Left colon (tissue), 2 donors: ENCODE data around the gene ABLIM2. TPM values are rescaled to one million over a fixed set of nuclear protein-coding genes. Genes with fewer than 3 reads are reported as not detected.

Source experiments
- ATAC-seq: fragments of 200-7000 bp; cut with Tn5 transposase; one replicate; pipeline ENCODE4 v1.9.1; 2020; ENCODE audit warnings: mild to moderate bottlenecking, moderate library complexity
- DNase-seq, 2 donors: peaks; one replicate each; pipeline ENCODE4 v3.0.0-alpha.2; 2020
- intact Hi-C, 2 donors: fragments of 100-400 bp; cut with DNase I in 1 of 2; cut with micrococcal nuclease in 1 of 2; formaldehyde crosslinking; loops; one replicate each; pipeline versions ENCODE4 v1.11.2 to v1.14.0; 2022; cut with DNase I, micrococcal nuclease
- total RNA-seq, 2 donors: library from RNA; stranded (reverse); fragmentation: NEBNext Ultra II Directional; extraction: Animal tissue kit (Norgen Biotek cat#: 25700); gene quantifications; one replicate each; pipeline ENCODE4 v1.2.1, GENCODE V29; 2021
- donor health status: DM: no; HTN: no; CAD: no.
- donor health status: DM: yes; HTN: yes; CAD: no.

The ABLIM2 gene
- total RNA-seq, 2 donors from 2014 or later: 18.7 to 24.4 TPM

- intact Hi-C loops: no loop called here
- DNase-seq (no peak), ATAC-seq (no peak)
These were observed 73.7 kb downstream of the ABLIM2 start for GRCh38 chr4:8084712-8085490.

- intact Hi-C loops: no loop called here
- DNase-seq (no peak), ATAC-seq (no peak)
These were observed 74.5 kb downstream of the ABLIM2 start for GRCh38 chr4:8084031-8084660.

GRCh38 chr4:8083086-8083825 is 75.4 kb downstream of the ABLIM2 start:
- ATAC-seq (no peak), DNase-seq (no peak)
- intact Hi-C loops: no loop called here

GRCh38 chr4:8082517-8083055 is 76.0 kb downstream of the ABLIM2 start:
- no peak for ATAC-seq
- intact Hi-C loops: no loop called here
- no peak for DNase-seq

GRCh38 chr4:8081621-8082516 is 76.7 kb downstream of the ABLIM2 start:
- intact Hi-C loops: no loop called here
- ATAC-seq: no peak
- DNase-seq: no peak

- no peak for ATAC-seq
- DNase-seq: no peak
- intact Hi-C loops: no loop called here
These were observed 77.4 kb downstream of the ABLIM2 start for GRCh38 chr4:8081171-8081570.

- DNase-seq: no peak
- intact Hi-C loops: no loop called here
- ATAC-seq: no peak
These were observed 77.9 kb downstream of the ABLIM2 start for GRCh38 chr4:8080754-8081065.

- DNase-seq: no peak
- ATAC-seq: no peak
- intact Hi-C loops: no loop called here
These were observed 78.5 kb downstream of the ABLIM2 start for GRCh38 chr4:8079916-8080753.

- intact Hi-C loops: no loop called here
- ATAC-seq (peak; percentile 94), DNase-seq (peak; percentile 78)
These were observed 79.4 kb downstream of the ABLIM2 start for GRCh38 chr4:8079031-8079885.

- intact Hi-C loops: no loop called here
- ATAC-seq (no peak), DNase-seq (no peak)
These were observed 80.0 kb downstream of the ABLIM2 start for GRCh38 chr4:8078610-8079015.

GRCh38 chr4:8078109-8078494 is 80.5 kb downstream of the ABLIM2 start:
- intact Hi-C loops: no loop called here
- no peak for ATAC-seq
- no peak for DNase-seq

GRCh38 chr4:8077181-8078108 is 81.2 kb downstream of the ABLIM2 start:
- DNase-seq: no peak
- intact Hi-C loops: no loop called here
- no peak for ATAC-seq

GRCh38 chr4:8076023-8076422 is 82.6 kb downstream of the ABLIM2 start:
- DNase-seq: no peak
- no peak for ATAC-seq
- intact Hi-C loops: no loop called here

- ATAC-seq: no peak
- DNase-seq: no peak
- intact Hi-C loops: no loop called here
These were observed 85.3 kb downstream of the ABLIM2 start for GRCh38 chr4:8073206-8073863.

GRCh38 chr4:8072235-8072968 is 86.2 kb downstream of the ABLIM2 start:
- no peak for DNase-seq
- intact Hi-C loops: no loop called here
- ATAC-seq: no peak
